HG03280 (cell line): Measurements from ENCODE around the gene PRKCSH.
"Not testable (repeated sequence)": the region's sequence is repeated elsewhere in the genome, so short reads cannot be mapped to it uniquely, and the experiment has no call there.

ENCODE experiments used
- ATAC-seq: cut with Tn5 transposase; IDR thresholded peaks from one replicate; pipeline ENCODE4 v1.9.1; 2021; ENCODE audit warnings: mild to moderate bottlenecking, moderate library complexity; ENCODE audit not compliant: unreplicated experiment

Gene PRKCSH

DNA sequence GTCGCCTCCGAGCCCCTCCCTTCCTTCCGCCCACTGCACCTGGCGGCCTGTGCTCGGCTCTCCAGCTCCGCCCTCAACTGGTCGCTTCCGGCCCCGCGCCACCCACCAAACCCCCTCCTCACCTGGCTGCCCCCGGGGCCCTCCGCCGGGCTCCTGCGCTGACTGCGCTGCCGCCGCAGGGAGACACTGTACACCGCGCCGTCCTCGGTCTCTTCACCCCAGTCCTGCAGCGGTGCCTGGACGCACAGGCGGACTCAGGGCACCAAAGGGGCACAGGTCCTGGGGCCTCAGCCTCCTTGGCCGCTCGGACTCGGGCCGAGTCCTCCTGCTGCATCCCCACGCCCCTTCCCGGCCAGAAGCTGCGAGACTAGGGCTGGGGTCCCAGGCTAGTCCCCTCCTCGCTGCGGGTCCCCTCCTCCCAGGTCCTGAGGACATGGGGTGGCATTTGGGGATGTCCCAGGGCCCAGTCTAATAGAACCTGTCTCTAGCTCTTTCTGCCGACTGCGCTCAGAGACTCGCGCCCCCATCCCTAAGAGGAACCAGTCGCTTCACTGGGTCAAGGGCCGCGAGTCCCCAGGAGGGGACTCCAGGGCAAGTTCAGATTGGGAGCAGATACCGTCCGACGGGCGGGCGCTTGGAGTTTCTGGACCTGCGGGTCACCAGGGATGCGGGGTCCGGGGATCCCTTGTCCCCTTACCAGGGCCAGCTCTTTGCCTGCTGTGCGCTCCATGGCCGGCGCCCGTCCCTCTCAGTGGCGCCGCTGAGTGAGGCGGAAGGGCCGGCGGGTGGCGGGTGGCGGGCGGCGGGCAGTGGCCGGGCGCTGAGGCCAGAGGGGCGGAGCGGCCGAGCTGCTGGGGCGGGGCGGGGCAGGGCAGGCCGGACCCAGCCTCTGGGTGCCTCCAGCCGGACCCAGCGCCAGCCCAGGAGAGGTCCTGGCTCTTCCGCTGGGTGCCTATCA, 16.6 kb upstream of the PRKCSH start, which contains the start of gene RGL3:
RGL3 (minus strand) TSS at position 766 of the 958 bp plus-strand sequence; CDS start at position 730, 36 bp downstream.
- no peak for ATAC-seq

DNA sequence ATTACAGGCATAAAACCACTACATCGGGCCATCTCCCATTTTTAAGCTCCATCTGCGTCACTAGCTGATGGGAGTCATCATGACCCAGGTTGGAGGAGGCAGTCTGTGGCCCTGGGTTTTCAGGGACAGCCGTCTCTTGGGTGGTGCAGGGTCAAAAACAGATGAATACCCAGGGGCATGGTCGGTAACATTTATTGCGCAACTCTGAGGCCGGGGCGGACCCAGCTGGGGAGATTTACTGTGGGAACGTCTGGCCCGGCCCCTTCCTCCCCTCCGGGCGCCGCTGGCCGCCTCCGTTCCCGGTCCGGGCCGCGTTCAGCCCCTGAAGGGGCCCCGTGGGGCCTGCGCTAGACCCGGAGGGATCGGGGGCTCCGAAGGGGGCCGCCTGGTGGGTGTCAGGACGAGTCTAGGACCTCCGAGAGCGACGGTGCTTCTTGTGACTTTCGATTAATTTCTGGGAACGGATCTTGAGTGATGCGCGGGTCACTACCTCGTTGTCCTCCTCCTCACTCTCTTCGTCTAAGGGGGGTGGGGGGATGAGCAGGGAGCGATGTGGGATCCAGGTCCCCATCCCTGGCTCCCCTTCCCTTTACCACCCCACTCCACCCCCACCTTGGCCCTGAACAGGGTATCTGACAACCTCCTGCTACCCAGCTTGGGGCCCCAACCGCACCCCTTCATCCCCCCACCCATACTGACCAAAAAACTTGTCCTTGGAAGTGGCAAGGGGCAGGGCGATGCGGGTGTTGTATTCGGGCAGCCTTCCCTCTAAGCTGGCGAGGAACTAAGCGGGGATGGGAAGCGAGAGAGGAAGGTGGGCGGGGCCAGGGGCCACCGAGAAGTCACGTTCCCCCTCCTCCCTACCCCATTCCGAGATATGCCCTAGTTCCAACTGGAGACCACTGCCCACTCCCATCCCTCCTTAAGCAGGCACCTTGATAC, 14.7 kb upstream of the PRKCSH start:
- no peak for ATAC-seq

- peak; percentile 55 for ATAC-seq
Measured at GRCh38 chr19:11421371-11422098, 13.9 kb upstream of the PRKCSH start.

- ATAC-seq = peak; percentile 58
Measured at GRCh38 chr19:11422163-11423065, 13.0 kb upstream of the PRKCSH start.

DNA sequence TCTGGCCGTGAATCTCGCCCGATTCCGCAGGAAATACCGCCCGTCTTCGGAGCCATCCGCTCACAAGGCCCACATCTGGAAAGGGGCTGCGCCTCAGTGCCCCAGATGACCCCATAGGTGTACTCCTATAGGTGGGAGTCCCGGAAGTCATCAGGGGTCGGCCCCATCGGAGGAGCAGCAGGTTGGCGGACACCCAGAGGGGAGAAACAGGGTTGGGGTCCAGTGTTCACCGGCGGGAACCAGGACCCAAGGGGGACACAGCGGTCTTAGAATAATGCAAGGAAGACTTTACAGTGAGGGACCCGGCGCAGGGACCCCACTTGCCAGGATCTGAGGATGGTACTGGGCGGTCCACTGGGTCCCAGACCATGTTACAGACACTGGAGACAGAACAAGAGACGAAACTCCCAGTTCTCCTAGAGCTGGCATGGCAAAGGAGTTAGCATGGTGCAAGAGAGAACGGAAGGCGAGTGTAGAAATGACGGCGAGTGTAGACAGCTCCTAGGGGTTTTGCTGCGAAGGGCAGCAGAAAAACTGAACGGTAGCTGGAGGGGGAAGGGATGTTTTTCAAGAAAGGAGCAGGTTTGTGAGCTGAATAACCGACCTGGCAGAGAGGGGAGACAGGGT, 12.2 kb upstream of the PRKCSH start:
- ATAC-seq = no peak

GRCh38 chr19:11423791-11424181, 11.6 kb upstream of the PRKCSH start:
- ATAC-seq = no peak

DNA sequence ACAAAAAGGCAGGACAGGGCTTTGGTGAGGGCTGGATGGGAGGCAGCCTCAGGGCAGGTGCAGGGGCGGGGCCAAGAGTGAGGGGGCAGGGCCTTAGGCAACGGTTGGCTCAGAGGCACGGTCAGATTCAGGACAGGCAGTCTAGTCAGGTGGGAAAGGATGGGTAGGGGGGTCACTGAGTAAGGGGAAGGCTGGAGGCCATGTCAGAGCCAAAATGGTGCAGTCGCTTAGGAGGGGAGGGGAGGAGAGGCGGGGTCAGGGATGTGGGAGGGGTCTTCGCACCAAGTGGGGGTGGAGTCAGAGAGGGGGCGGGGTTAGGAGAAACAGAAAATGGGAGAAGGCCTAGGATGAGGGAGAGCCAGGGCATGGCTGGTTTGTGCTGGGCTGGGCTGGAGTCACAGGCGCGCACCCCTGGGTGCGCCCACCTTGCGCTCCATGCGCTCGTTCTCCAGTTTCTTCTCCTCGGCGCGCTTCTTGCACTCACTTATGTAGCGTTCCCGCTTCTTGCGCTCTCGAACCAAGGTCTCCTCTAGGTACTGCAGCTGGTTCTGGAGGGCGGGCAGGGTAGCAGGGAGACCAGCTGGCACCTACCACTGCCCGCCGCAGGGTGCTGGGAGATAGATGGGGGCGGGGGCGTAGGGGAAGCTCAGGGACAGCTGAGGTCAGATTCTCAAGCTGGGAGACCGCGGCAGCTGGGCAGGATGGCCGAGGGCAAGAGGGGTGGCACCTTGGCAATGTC, 9.5 kb upstream of the PRKCSH start:
- no peak for ATAC-seq

- no peak for ATAC-seq
Measured at GRCh38 chr19:11426656-11427055, 8.8 kb upstream of the PRKCSH start.

- ATAC-seq = not testable (repeated sequence)
Measured at GRCh38 chr19:11433526-11433925, 1.9 kb upstream of the PRKCSH start.

GRCh38 chr19:11434703-11435056, 755 bp upstream of the PRKCSH start:
- ATAC-seq = peak; percentile 14

- no peak for ATAC-seq
Measured at GRCh38 chr19:11435833-11436313, 438 bp downstream of the PRKCSH start.

- ATAC-seq = no peak
Measured at GRCh38 chr19:11437955-11438354, 2.5 kb downstream of the PRKCSH start.

DNA sequence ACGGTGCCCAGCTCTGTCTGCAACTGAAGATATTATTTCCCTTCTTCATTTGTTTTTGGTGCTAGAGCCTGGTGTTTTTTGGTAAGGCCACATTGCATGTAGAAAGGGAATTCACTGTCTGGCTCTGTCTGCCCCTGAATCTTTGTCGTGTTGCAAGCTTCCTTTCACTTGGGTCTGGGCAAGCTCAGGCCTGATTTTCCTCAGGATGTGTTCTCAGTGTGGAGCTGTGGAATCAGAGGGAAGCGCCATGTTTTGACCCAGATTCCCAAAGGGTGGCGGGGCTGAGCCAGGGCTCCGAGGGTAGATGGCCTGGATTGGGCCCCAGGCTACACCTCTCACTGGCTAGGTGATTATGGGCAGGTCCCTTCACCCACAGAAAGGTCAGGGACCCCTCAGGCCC, 8.6 kb downstream of the PRKCSH start:
- ATAC-seq = no peak

DNA sequence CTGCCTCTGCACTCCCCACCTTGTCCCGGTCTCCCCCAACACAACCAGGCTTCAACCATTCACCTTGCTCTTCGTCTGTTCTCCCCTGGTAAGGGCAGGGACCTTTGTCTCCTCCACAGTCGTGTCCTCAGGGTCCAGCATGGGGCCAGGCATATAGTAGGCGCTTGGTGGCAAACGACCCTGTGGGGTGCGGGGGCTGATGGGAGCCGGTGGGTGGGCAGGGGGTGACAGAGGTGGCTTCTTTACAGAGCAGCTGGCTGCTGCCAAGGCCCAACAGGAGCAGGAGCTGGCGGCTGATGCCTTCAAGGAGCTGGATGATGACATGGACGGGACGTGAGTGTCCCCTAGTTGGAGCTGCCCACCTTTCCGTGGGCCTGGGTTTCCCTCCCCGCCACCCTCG, 9.7 kb downstream of the PRKCSH start:
- no peak for ATAC-seq

- ATAC-seq = no peak
Measured at GRCh38 chr19:11446271-11446651, 10.8 kb downstream of the PRKCSH start.

DNA sequence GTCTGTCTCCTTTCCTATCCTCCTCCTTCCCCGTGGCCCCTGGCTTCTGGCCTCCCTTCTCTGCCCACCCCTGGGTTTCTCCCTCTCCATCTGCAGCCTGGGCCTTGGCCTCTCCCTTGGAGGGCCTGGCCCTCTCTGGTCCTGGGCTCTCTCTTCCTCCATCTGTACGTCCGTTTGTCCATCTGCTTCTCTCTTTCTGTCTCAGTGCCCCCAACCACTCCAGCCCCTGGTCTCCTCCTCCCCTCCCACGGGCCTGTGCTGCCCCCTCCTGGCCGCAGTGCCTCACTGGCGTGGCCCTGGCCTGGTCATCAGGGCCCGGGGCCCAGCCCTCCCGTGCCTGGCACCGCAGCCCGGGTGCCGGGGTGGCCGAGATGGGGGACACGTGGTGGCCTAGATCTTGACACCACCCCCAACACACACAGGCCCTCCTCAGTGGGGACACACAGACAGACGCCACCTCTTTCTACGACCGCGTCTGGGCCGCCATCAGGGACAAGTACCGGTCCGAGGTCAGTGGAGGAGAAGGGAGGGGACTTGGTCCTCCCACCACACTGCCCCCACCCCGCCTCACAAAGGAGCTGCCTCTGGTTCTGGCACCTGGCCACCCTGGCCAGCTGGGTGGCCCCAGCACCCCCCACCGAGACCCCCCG, 11.3 kb downstream of the PRKCSH start:
- no peak for ATAC-seq

GRCh38 chr19:11447347-11448262, 12.2 kb downstream of the PRKCSH start:
- no peak for ATAC-seq
